ENCODE results near the gene TRPC4.

Gene TRPC4

GRCh38 chr13:37690361-37690760 is 179.2 kb downstream of the TRPC4 start:
- Histone ChIP-seq H3K4me1 (ENCODE audit: control insufficient read depth in 1 of 2, insufficient read depth in 1 of 2, low read depth in 1 of 2, low read length in 1 of 2) (no peaks in the 10 kb centered on the region), H3K27me3 (no peaks in the 10 kb centered on the region), H3K27ac (no peak overlapping the region), H3K36me3 (no peaks in the 10 kb centered on the region), H3K4me3 (ENCODE audit: low read depth in 1 of 2, low read length in 1 of 2) (no peak overlapping the region), H3K9me3 (no peaks in the 10 kb centered on the region)
- TF ChIP-seq CTCF (IDR thresholded peaks at IDR 0.05), result no peak

- Histone ChIP-seq H3K4me1 (ENCODE audit: control insufficient read depth in 1 of 2, insufficient read depth in 1 of 2, low read depth in 1 of 2, low read length in 1 of 2) (no peaks in the 10 kb centered on the region), H3K27me3 (no peaks in the 10 kb centered on the region), H3K4me3 (ENCODE audit: low read depth in 1 of 2, low read length in 1 of 2) (no peak overlapping the region), H3K36me3 (no peaks in the 10 kb centered on the region), H3K27ac (no peak overlapping the region), H3K9me3 (no peaks in the 10 kb centered on the region)
- TF ChIP-seq CTCF (IDR thresholded peaks at IDR 0.05), result no peak
Observed at GRCh38 chr13:37686501-37686900, 183.1 kb downstream of the TRPC4 start.

DNA sequence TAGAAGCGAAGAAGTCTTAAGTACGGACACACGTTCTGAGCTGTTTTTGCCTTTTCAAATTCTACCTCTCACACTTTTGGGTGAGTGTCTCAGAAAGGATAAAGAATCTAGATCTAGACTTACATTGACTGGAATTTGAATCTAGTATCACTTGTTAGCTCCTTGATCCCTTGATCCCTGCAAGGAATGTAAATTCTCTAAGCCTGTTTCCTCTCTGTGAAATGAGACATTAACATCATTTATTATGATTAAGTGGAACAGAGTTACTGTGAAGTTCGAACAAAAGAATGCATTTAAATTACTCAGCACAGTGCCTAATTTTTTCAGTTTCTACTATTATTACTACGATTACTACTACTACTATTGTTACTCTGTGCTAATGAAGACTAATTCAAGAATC is 184.4 kb downstream of the TRPC4 start:
- Histone ChIP-seq H3K27me3 (no peaks in the 10 kb centered on the region), H3K36me3 (no peaks in the 10 kb centered on the region), H3K9me3 (no peaks in the 10 kb centered on the region), H3K4me1 (ENCODE audit: control insufficient read depth in 1 of 2, insufficient read depth in 1 of 2, low read depth in 1 of 2, low read length in 1 of 2) (no peaks in the 10 kb centered on the region), H3K4me3 (ENCODE audit: low read depth in 1 of 2, low read length in 1 of 2) (no peak overlapping the region), H3K27ac (no peak overlapping the region)
- no peak for TF ChIP-seq CTCF (IDR thresholded peaks at IDR 0.05)

- H3K9me3 ChIP-seq, result no peaks in the 10 kb centered on the region
- H3K4me1 ChIP-seq (ENCODE audit: control insufficient read depth in 1 of 2, insufficient read depth in 1 of 2, low read depth in 1 of 2, low read length in 1 of 2), result no peaks in the 10 kb centered on the region
- H3K4me3 ChIP-seq (ENCODE audit: low read depth in 1 of 2, low read length in 1 of 2), result no peak overlapping the region
- H3K36me3 ChIP-seq, result no peaks in the 10 kb centered on the region
- no peak overlapping the region for H3K27ac ChIP-seq
- H3K27me3 ChIP-seq, result no peaks in the 10 kb centered on the region
- TF ChIP-seq CTCF (IDR thresholded peaks at IDR 0.05), result no peak
Observed at GRCh38 chr13:37682496-37682895, 187.1 kb downstream of the TRPC4 start.

DNA sequence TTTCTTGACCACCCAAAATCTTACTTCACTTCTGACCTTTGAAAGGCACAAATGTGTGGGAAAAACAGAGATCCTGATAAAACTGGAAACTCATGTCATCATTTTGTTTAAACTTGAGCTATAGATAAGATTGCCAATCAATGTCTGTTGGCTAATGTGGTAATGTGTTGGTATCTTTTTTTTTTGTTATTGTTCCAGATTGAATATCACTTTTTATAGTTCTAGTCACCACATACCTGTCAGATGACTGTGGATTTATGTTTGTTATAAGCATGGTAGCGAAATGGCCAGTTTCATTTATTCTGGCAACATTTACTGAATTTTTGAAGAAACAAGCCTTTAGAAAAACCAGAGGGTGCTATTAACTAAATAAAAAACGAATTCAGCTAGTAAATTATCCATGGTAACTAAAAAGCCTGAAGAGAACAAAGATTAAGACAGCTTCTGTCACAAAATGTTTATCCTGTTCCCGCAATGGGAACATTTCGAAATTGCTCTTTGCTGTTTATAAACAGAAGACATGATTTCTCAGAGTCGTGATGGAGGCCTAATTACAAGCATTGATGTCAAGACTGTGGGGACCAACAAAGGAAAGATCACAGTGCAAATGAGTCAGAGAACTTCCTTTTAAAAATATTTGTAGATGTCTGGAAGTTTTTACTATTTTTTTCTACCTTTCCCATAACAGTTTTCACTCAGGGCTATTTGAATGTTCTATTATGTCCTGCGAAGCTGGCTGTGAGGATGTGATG is 188.1 kb downstream of the TRPC4 start:
- H3K4me3 ChIP-seq (ENCODE audit: low read depth in 1 of 2, low read length in 1 of 2), result no peak overlapping the region
- no peaks in the 10 kb centered on the region for H3K4me1 ChIP-seq (ENCODE audit: control insufficient read depth in 1 of 2, insufficient read depth in 1 of 2, low read depth in 1 of 2, low read length in 1 of 2)
- H3K27me3 ChIP-seq, result no peaks in the 10 kb centered on the region
- no peaks in the 10 kb centered on the region for H3K9me3 ChIP-seq
- H3K27ac ChIP-seq, result no peak overlapping the region
- H3K36me3 ChIP-seq, result no peaks in the 10 kb centered on the region
- no peak for TF ChIP-seq CTCF (IDR thresholded peaks at IDR 0.05)
